Activated naive CD8-positive, alpha-beta T cell (primary cell): ENCODE measurements around the gene HS6ST3.

Source experiments
- H3K27ac Mint-ChIP-seq: one replicate; pipeline ENCODE4 v1.8.0; 2021; ENCODE audit warnings: mixed read lengths
- H3K27me3 Mint-ChIP-seq: one replicate; pipeline ENCODE4 v1.8.0; 2021; ENCODE audit warnings: mixed read lengths
- H3K36me3 Mint-ChIP-seq: one replicate; pipeline ENCODE4 v1.8.0; 2021; ENCODE audit warnings: mixed read lengths
- H3K4me1 Mint-ChIP-seq: one replicate; pipeline ENCODE4 v1.8.0; 2021; ENCODE audit warnings: low read depth, mixed read lengths
- H3K4me3 Mint-ChIP-seq: one replicate; pipeline ENCODE4 v1.8.0; 2021; ENCODE audit warnings: mild to moderate bottlenecking, mixed read lengths
- H3K9me3 Mint-ChIP-seq: one replicate; pipeline ENCODE4 v1.8.0; 2021; ENCODE audit warnings: low read depth, mixed read lengths

The HS6ST3 gene

GRCh38 chr13:96203471-96203870 lies 113.6 kb downstream of the HS6ST3 start:
- H3K36me3 Mint-ChIP-seq: no peaks in the 10 kb centered on the region
- H3K27me3 Mint-ChIP-seq: no peaks in the 10 kb centered on the region
- no peak overlapping the region for H3K27ac Mint-ChIP-seq
- no peaks in the 10 kb centered on the region for H3K4me1 Mint-ChIP-seq
- H3K9me3 Mint-ChIP-seq: peaks cover 10% of the 10 kb centered on the region
- H3K4me3 Mint-ChIP-seq: no peak overlapping the region

- Mint-ChIP-seq H3K4me3 (no peak overlapping the region), H3K36me3 (no peaks in the 10 kb centered on the region), H3K4me1 (no peaks in the 10 kb centered on the region), H3K27me3 (no peaks in the 10 kb centered on the region), H3K27ac (no peak overlapping the region), H3K9me3 (no peaks in the 10 kb centered on the region)
Observed at GRCh38 chr13:96214824-96215445, 125.0 kb downstream of the HS6ST3 start.

- no peaks in the 10 kb centered on the region for H3K36me3 Mint-ChIP-seq
- no peaks in the 10 kb centered on the region for H3K4me1 Mint-ChIP-seq
- no peak overlapping the region for H3K27ac Mint-ChIP-seq
- no peak overlapping the region for H3K4me3 Mint-ChIP-seq
- no peaks in the 10 kb centered on the region for H3K9me3 Mint-ChIP-seq
- no peaks in the 10 kb centered on the region for H3K27me3 Mint-ChIP-seq
Observed at GRCh38 chr13:96216543-96216942, 126.6 kb downstream of the HS6ST3 start.

GRCh38 chr13:96218475-96218874 lies 128.6 kb downstream of the HS6ST3 start:
- no peaks in the 10 kb centered on the region for H3K9me3 Mint-ChIP-seq
- H3K4me1 Mint-ChIP-seq: no peaks in the 10 kb centered on the region
- H3K27me3 Mint-ChIP-seq: no peaks in the 10 kb centered on the region
- no peak overlapping the region for H3K4me3 Mint-ChIP-seq
- no peaks in the 10 kb centered on the region for H3K36me3 Mint-ChIP-seq
- H3K27ac Mint-ChIP-seq: no peak overlapping the region

GRCh38 chr13:96221471-96221870 lies 131.6 kb downstream of the HS6ST3 start:
- no peak overlapping the region for H3K4me3 Mint-ChIP-seq
- H3K9me3 Mint-ChIP-seq: no peaks in the 10 kb centered on the region
- H3K4me1 Mint-ChIP-seq: no peaks in the 10 kb centered on the region
- no peak overlapping the region for H3K27ac Mint-ChIP-seq
- H3K36me3 Mint-ChIP-seq: no peaks in the 10 kb centered on the region
- no peaks in the 10 kb centered on the region for H3K27me3 Mint-ChIP-seq

- Mint-ChIP-seq H3K4me3 (no peak overlapping the region), H3K27me3 (no peaks in the 10 kb centered on the region), H3K9me3 (no peaks in the 10 kb centered on the region), H3K36me3 (no peaks in the 10 kb centered on the region), H3K4me1 (no peaks in the 10 kb centered on the region), H3K27ac (no peak overlapping the region)
Observed at GRCh38 chr13:96223231-96223630, 133.3 kb downstream of the HS6ST3 start.

- no peak overlapping the region for H3K4me3 Mint-ChIP-seq
- H3K4me1 Mint-ChIP-seq: no peaks in the 10 kb centered on the region
- no peaks in the 10 kb centered on the region for H3K27me3 Mint-ChIP-seq
- no peaks in the 10 kb centered on the region for H3K9me3 Mint-ChIP-seq
- H3K36me3 Mint-ChIP-seq: no peaks in the 10 kb centered on the region
- H3K27ac Mint-ChIP-seq: no peak overlapping the region
Observed at GRCh38 chr13:96229356-96229755, 139.4 kb downstream of the HS6ST3 start.

- Mint-ChIP-seq H3K27ac (no peak overlapping the region), H3K4me3 (no peak overlapping the region), H3K27me3 (no peaks in the 10 kb centered on the region), H3K36me3 (no peaks in the 10 kb centered on the region), H3K4me1 (no peaks in the 10 kb centered on the region), H3K9me3 (no peaks in the 10 kb centered on the region)
Observed at GRCh38 chr13:96238241-96238640, 148.3 kb downstream of the HS6ST3 start.

- Mint-ChIP-seq H3K4me1 (no peaks in the 10 kb centered on the region), H3K36me3 (no peaks in the 10 kb centered on the region), H3K27ac (no peak overlapping the region), H3K27me3 (no peaks in the 10 kb centered on the region), H3K9me3 (no peaks in the 10 kb centered on the region), H3K4me3 (no peak overlapping the region)
Observed at GRCh38 chr13:96238861-96239260, 149.0 kb downstream of the HS6ST3 start.

GRCh38 chr13:96243376-96243775 lies 153.5 kb downstream of the HS6ST3 start:
- Mint-ChIP-seq H3K4me1 (no peaks in the 10 kb centered on the region), H3K9me3 (peaks cover 3% of the 10 kb centered on the region), H3K4me3 (no peak overlapping the region), H3K27me3 (no peaks in the 10 kb centered on the region), H3K36me3 (no peaks in the 10 kb centered on the region), H3K27ac (no peak overlapping the region)

GRCh38 chr13:96248103-96248502 lies 158.2 kb downstream of the HS6ST3 start:
- Mint-ChIP-seq H3K4me1 (no peaks in the 10 kb centered on the region), H3K27me3 (no peaks in the 10 kb centered on the region), H3K27ac (no peak overlapping the region), H3K9me3 (peaks cover 3% of the 10 kb centered on the region), H3K4me3 (no peak overlapping the region), H3K36me3 (no peaks in the 10 kb centered on the region)

GRCh38 chr13:96248996-96249395 lies 159.1 kb downstream of the HS6ST3 start:
- Mint-ChIP-seq H3K4me3 (no peak overlapping the region), H3K36me3 (no peaks in the 10 kb centered on the region), H3K27ac (no peak overlapping the region), H3K4me1 (no peaks in the 10 kb centered on the region), H3K27me3 (no peaks in the 10 kb centered on the region), H3K9me3 (peaks cover 3% of the 10 kb centered on the region)

GRCh38 chr13:96252903-96253302 lies 163.0 kb downstream of the HS6ST3 start:
- no peak overlapping the region for H3K27ac Mint-ChIP-seq
- H3K36me3 Mint-ChIP-seq: no peaks in the 10 kb centered on the region
- no peaks in the 10 kb centered on the region for H3K27me3 Mint-ChIP-seq
- no peaks in the 10 kb centered on the region for H3K9me3 Mint-ChIP-seq
- H3K4me3 Mint-ChIP-seq: no peak overlapping the region
- H3K4me1 Mint-ChIP-seq: no peaks in the 10 kb centered on the region

- H3K4me3 Mint-ChIP-seq: no peak overlapping the region
- no peaks in the 10 kb centered on the region for H3K27me3 Mint-ChIP-seq
- H3K4me1 Mint-ChIP-seq: no peaks in the 10 kb centered on the region
- H3K36me3 Mint-ChIP-seq: no peaks in the 10 kb centered on the region
- no peak overlapping the region for H3K27ac Mint-ChIP-seq
- peaks cover 6% of the 10 kb centered on the region for H3K9me3 Mint-ChIP-seq
Observed at GRCh38 chr13:96273196-96273595, 183.3 kb downstream of the HS6ST3 start.

- Mint-ChIP-seq H3K27ac (no peak overlapping the region), H3K9me3 (peaks cover 6% of the 10 kb centered on the region), H3K4me1 (no peaks in the 10 kb centered on the region), H3K27me3 (no peaks in the 10 kb centered on the region), H3K36me3 (no peaks in the 10 kb centered on the region), H3K4me3 (no peak overlapping the region)
Observed at GRCh38 chr13:96274046-96274445, 184.1 kb downstream of the HS6ST3 start.

- Mint-ChIP-seq H3K4me1 (no peaks in the 10 kb centered on the region), H3K4me3 (no peak overlapping the region), H3K27ac (no peak overlapping the region), H3K27me3 (no peaks in the 10 kb centered on the region), H3K9me3 (peaks cover 6% of the 10 kb centered on the region), H3K36me3 (no peaks in the 10 kb centered on the region)
Observed at GRCh38 chr13:96279904-96280303, 190.0 kb downstream of the HS6ST3 start.
